MM.1S (cell line): ENCODE measurements around the gene GPR35.

Experiments
- DNase-seq: peaks from one replicate; pipeline ENCODE4 v3.0.0-alpha.2; 2015
- H2AFZ ChIP-seq: fragments of 300-600 bp; sonication (generic); 2 replicates; pipeline ENCODE4 v1.6.0; 2016; ENCODE audit warnings: antibody characterized with exemption, low read length
- H3F3A ChIP-seq: fragments of 300-600 bp; sonication (generic); 2 replicates; pipeline ENCODE4 v1.6.1; 2016; ENCODE audit warnings: mild to moderate bottlenecking, antibody characterized with exemption, low read length, moderate library complexity, mixed read lengths; ENCODE audit not compliant: insufficient read depth
- H3K27ac ChIP-seq: fragments of 300-600 bp; sonication (generic); 2 replicates; pipeline ENCODE4 v1.5.1; 2016; ENCODE audit warnings: mild to moderate bottlenecking, low read length
- H3K27me3 ChIP-seq: fragments of 300-600 bp; sonication (generic); replicated peaks from 2 replicates; pipeline ENCODE4 v1.6.0; 2016; ENCODE audit warnings: low read length; ENCODE audit not compliant: insufficient read depth
- H3K36me3 ChIP-seq: fragments of 300-600 bp; sonication (generic); replicated peaks from 2 replicates; pipeline ENCODE4 v1.6.1; 2016; ENCODE audit warnings: mild to moderate bottlenecking, low read length, mixed read lengths; ENCODE audit not compliant: insufficient read depth
- H3K4me1 ChIP-seq: fragments of 300-600 bp; sonication (generic); 2 replicates; pipeline ENCODE4 v1.6.1; 2016; ENCODE audit warnings: low read length, mixed read lengths
- H3K4me2 ChIP-seq: fragments of 300-600 bp; sonication (generic); 2 replicates; pipeline ENCODE4 v1.6.0; 2016; ENCODE audit warnings: low read depth, low read length
- H3K4me3 ChIP-seq: fragments of 300-600 bp; sonication (generic); 2 replicates; pipeline ENCODE4 v1.5.1; 2016; ENCODE audit warnings: low read length, mixed read lengths
- H3K79me2 ChIP-seq: fragments of 300-600 bp; sonication (generic); 2 replicates; pipeline ENCODE4 v1.6.1; 2016; ENCODE audit warnings: mixed run types, low read length, mixed read lengths
- H3K9ac ChIP-seq: fragments of 300-600 bp; sonication (generic); 2 replicates; pipeline ENCODE4 v1.6.1; 2016; ENCODE audit warnings: low read length, mixed read lengths
- H3K9me2 ChIP-seq: fragments of 300-600 bp; sonication (generic); replicated peaks from 2 replicates; pipeline ENCODE4 v1.6.1; 2016; ENCODE audit warnings: mild to moderate bottlenecking, low read length, mixed read lengths; ENCODE audit not compliant: insufficient read depth
- H3K9me3 ChIP-seq: fragments of 300-600 bp; sonication (generic); replicated peaks from 2 replicates; pipeline ENCODE4 v1.6.1; 2016; ENCODE audit warnings: mild to moderate bottlenecking, low read length, mixed read lengths; ENCODE audit not compliant: insufficient read depth
- H4K20me1 ChIP-seq: fragments of 300-600 bp; sonication (generic); 2 replicates; pipeline ENCODE4 v1.6.1; 2016; ENCODE audit warnings: mild to moderate bottlenecking, low read length, moderate library complexity, mixed read lengths; ENCODE audit not compliant: insufficient read depth
- EZH2 ChIP-seq: fragments of 300-600 bp; sonication (generic); optimal IDR thresholded peaks from 2 replicates; pipeline ENCODE3; 2017; ENCODE audit warnings: low read depth, mild to moderate bottlenecking, antibody characterized with exemption, low read length, mixed read lengths
- EZH2phosphoT487 ChIP-seq: fragments of 300-600 bp; sonication (generic); IDR thresholded peaks from 2 replicates; pipeline ENCODE4 v1.6.1; 2018; ENCODE audit warnings: antibody characterized with exemption, low read length
- TF ChIP-seq, protein P1 (sequence below): fragments of 300-600 bp; sonication (generic); IDR thresholded peaks from 2 replicates; pipeline ENCODE4 v1.5.1; 2016; ENCODE audit warnings: antibody characterized with exemption, low read length, mixed read lengths

GPR35 gene

DNA sequence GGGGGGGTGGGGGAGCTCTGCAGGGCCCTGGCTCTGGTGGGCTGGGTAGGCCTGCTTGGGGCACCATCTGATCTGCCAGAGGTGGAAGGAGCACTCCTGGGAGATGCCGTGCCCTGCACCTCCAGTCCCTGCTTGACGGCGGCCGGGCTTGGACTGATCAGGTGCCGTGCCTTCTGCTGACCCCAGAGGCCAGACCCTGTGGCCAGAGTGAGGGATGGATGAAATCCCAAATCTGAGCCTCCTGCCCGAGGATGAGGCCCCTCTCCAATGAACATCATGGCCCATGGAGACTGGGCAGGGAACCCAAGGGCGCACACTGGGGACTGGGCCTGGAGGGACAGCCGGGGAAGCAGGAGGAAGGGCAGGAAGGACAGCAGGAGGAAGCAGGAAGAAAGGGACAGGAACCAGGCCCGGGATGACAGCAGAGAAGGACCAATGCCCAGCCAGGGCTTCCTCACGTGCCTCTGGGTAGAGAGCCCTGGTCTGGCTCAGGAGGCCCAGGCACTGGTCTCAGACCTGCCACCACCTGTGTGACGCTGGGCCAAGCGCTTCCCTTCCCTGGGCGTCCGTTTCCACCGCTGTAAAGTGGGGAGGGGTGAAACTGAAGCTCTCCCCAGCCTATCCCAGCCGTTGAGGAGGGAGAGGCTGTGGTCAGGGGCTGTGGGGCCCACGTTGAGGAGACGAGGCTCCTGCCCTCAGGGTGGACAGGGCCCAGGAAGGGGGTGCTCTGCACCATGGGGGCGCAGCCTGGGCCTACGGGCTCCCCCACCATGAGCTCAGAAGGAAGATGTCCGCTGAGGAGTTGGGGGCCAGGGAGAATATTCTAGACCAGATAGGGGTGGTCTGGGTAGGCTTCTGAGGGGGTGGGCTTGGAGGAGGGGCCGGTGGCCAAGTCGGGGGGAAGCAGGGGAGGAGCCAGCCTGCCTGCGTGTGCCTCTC, 1.0 kb upstream of the GPR35 start:
- H3K4me2 ChIP-seq: no peak overlapping the region
- 0 out of 2 replicates have a peak, but pooled peaks cover 4% of the 10 kb centered on the region for H3K4me1 ChIP-seq
- peaks cover 4% of the 10 kb centered on the region; the same call in 1 of the 2 replicates for H3K27me3 ChIP-seq
- TF ChIP-seq EZH2phosphoT487 (no peak), EZH2 (no peak)
- TF ChIP-seq, protein P1, sequence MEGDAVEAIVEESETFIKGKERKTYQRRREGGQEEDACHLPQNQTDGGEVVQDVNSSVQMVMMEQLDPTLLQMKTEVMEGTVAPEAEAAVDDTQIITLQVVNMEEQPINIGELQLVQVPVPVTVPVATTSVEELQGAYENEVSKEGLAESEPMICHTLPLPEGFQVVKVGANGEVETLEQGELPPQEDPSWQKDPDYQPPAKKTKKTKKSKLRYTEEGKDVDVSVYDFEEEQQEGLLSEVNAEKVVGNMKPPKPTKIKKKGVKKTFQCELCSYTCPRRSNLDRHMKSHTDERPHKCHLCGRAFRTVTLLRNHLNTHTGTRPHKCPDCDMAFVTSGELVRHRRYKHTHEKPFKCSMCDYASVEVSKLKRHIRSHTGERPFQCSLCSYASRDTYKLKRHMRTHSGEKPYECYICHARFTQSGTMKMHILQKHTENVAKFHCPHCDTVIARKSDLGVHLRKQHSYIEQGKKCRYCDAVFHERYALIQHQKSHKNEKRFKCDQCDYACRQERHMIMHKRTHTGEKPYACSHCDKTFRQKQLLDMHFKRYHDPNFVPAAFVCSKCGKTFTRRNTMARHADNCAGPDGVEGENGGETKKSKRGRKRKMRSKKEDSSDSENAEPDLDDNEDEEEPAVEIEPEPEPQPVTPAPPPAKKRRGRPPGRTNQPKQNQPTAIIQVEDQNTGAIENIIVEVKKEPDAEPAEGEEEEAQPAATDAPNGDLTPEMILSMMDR: no peak
- H3K27ac ChIP-seq: no peak overlapping the region
- H3K9me2 ChIP-seq: no peaks in the 10 kb centered on the region
- H3K9ac ChIP-seq: no peak overlapping the region
- H3F3A ChIP-seq: no peaks in the 10 kb centered on the region
- no peak overlapping the region for H3K4me3 ChIP-seq
- no peaks in the 10 kb centered on the region for H3K9me3 ChIP-seq
- DNase-seq: no peak
- H2AFZ ChIP-seq: no peak overlapping the region
- no peaks in the 10 kb centered on the region for H4K20me1 ChIP-seq
- H3K36me3 ChIP-seq: no peaks in the 10 kb centered on the region
- no peaks in the 10 kb centered on the region for H3K79me2 ChIP-seq

DNA sequence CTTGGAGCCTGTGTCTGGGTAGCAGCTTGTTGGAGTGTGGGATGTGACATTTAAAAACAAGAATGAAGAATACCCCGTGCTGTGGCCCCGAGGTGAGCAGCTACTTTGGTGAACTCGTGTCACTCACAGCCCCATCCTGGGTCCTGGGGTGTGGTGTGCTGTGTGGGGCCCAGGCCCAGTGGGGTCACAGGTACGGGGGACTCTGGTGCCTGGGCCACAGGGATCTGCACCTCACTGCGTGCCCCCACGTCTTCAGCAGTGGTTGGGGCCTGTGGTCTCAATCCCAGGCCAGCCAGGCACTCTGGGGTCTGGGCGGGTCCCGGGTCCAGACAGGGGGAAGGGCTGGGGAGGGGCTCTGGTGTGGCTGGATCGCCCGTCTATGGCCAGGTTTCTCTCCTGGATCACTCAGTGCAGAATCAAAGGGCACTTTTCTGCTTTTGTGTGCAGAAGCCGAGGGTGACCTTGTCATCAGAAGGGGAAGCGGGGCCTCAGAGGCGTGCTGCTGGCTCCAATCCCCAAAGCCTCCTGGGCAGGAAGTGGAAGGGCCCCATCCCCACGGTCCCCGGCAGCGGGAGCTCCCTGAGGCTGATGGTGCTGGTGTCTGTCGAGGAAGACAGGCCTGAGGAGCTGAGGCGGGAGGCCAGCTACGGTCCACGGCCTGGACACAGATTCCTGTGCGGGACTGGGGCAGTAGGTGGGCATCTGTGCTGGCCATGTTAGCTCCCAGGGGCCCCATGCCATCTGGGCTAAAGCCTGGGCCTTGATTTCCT, 1.4 kb downstream of the GPR35 start:
- Histone ChIP-seq H4K20me1 (no peaks in the 10 kb centered on the region), H3K4me1 (no peaks in the 10 kb centered on the region), H3K79me2 (no peaks in the 10 kb centered on the region), H2AFZ (no peak overlapping the region), H3K9ac (no peak overlapping the region), H3K9me2 (no peaks in the 10 kb centered on the region), H3K4me2 (no peak overlapping the region), H3K9me3 (no peaks in the 10 kb centered on the region), H3F3A (no peaks in the 10 kb centered on the region), H3K27ac (no peak overlapping the region), H3K36me3 (no peaks in the 10 kb centered on the region), H3K27me3 (peaks cover 4% of the 10 kb centered on the region; the same call in 1 of the 2 replicates), H3K4me3 (no peak overlapping the region)
- no peak for DNase-seq
- TF ChIP-seq, protein P1: no peak
- no peak for TF ChIP-seq EZH2phosphoT487
- no peak for TF ChIP-seq EZH2

DNA sequence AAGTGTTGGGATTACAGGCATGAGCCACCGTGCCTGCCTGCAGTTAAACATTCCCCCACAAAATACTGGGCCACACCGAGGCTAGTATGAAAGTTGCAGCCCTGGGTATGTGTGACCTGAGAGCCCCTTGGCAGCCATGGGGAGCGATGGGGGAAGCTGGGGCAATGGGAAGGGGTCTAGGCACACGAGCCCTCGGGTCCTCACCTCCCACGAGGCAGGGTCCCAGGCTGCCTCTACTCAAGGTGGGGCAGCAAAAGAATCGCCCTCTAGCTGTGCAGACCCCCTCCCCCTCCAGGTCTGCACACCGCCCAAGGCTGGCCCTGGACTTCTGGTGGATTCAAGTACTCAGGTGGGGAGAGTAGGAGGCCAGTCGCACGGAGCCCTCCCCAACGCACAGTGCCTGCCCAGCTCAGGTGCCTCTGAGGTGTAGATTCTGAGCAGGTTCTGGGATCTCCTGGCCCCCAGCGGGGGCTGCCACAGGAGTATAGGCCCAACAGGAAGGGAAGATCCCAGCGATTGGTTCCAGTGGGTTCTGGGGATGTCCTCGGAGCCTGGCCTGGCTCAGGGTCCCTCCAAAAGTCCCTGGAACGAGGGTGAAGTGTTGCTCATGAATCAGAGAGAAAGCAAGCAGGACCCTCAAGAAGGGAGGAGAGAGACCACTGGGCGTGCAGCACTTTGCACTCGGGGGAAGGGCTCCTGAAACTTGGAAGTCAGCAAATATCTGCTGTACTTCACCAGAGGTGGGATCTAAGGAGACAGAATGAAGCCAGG, 2.6 kb downstream of the GPR35 start:
- H3K4me3 ChIP-seq: no peak overlapping the region
- no peaks in the 10 kb centered on the region for H3K9me2 ChIP-seq
- H3K4me2 ChIP-seq: no peak overlapping the region
- H3F3A ChIP-seq: no peaks in the 10 kb centered on the region
- no peak overlapping the region for H2AFZ ChIP-seq
- no peak overlapping the region for H3K27ac ChIP-seq
- TF ChIP-seq, protein P1: no peak
- no peak for TF ChIP-seq EZH2phosphoT487
- TF ChIP-seq EZH2: no peak
- no peak overlapping the region for H3K9ac ChIP-seq
- no peak for DNase-seq
- H3K4me1 ChIP-seq: no peaks in the 10 kb centered on the region
- H3K9me3 ChIP-seq: no peaks in the 10 kb centered on the region
- H3K27me3 ChIP-seq: peaks cover 4% of the 10 kb centered on the region; the same call in 1 of the 2 replicates
- no peaks in the 10 kb centered on the region for H4K20me1 ChIP-seq
- H3K36me3 ChIP-seq: no peaks in the 10 kb centered on the region
- H3K79me2 ChIP-seq: no peaks in the 10 kb centered on the region
